SU-DHL-6 (cell line): ENCODE measurements around the gene NNMT.

ENCODE experiments used
- EZH2phosphoT487 ChIP-seq: fragments of 200-600 bp; sonication (generic), shearing (Covaris generic); conservative IDR thresholded peaks from 2 replicates; pipeline ENCODE4 v1.6.1; 2018; ENCODE audit warnings: mild to moderate bottlenecking, antibody characterized with exemption, low read length, moderate library complexity, mixed read lengths
- TF ChIP-seq, protein P1 (sequence below): fragments of 200-600 bp; sonication (generic); IDR thresholded peaks from one replicate; pipeline ENCODE4 v1.5.1; 2017; ENCODE audit warnings: antibody characterized with exemption, mild to moderate bottlenecking, low read length, moderate library complexity; ENCODE audit not compliant: insufficient read depth, poor library complexity, severe bottlenecking

DNA sequence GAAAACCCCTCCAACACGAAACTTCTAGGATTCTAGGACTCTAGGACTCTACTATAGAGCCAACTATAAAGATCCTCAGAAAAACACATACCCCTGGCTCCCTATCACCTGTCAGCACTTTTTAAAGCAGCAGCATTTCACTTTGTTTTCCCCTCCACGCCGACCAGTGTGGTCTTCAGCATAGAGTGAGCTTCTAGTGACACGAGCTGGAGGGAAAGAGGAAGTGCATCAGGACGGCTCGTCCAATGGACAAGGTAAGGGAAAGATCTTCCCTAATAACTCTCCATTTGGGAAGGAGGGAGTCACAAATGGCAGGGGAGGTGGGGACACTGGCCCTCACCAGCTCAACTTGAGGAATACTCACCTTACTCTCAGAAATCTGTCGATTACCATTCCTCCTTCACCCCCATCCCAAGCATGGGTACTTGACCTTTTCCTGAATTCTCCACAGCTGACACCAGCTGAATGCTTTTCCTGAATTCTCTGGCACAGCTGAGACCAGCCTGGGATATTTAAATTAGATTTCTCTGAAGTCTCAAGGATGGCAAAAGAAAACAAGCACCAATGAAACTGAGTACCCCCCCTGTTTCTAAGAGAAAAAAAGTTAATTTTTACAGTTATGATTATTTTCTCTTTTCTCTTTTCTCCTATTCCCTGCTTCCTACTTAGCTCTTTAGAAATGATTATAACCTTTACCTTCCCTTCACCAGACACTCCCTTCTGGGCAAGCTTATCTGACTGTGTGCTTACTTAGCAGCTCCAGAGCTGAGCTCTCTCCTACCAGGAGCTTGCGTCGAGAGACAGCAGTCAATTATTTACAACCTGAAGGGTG is 33.3 kb upstream of the NNMT start:
- TF ChIP-seq, protein P1, sequence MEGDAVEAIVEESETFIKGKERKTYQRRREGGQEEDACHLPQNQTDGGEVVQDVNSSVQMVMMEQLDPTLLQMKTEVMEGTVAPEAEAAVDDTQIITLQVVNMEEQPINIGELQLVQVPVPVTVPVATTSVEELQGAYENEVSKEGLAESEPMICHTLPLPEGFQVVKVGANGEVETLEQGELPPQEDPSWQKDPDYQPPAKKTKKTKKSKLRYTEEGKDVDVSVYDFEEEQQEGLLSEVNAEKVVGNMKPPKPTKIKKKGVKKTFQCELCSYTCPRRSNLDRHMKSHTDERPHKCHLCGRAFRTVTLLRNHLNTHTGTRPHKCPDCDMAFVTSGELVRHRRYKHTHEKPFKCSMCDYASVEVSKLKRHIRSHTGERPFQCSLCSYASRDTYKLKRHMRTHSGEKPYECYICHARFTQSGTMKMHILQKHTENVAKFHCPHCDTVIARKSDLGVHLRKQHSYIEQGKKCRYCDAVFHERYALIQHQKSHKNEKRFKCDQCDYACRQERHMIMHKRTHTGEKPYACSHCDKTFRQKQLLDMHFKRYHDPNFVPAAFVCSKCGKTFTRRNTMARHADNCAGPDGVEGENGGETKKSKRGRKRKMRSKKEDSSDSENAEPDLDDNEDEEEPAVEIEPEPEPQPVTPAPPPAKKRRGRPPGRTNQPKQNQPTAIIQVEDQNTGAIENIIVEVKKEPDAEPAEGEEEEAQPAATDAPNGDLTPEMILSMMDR: peak; percentile 34
- TF ChIP-seq EZH2phosphoT487: no peak
